HFF-Myc (cell line): Measurements from ENCODE around the gene DHRS3.

Source experiments
- DNase-seq: peaks from one replicate; pipeline ENCODE4 v3.0.0-alpha.2; 2011; ENCODE audit warnings: low read depth; ENCODE audit errors: extremely low read depth
- H3K4me3 ChIP-seq: replicated peaks from 2 replicates; pipeline ENCODE4 v1.5.1; 2011; ENCODE audit warnings: low read depth, mild to moderate bottlenecking, control low read depth, low read length
- TF ChIP-seq, protein P1 (sequence below): IDR thresholded peaks from 2 replicates; pipeline ENCODE4 v1.5.1; 2012; ENCODE audit warnings: mild to moderate bottlenecking, low read depth, low read length, control low read depth; ENCODE audit errors: missing control alignments

The DHRS3 gene

DNA sequence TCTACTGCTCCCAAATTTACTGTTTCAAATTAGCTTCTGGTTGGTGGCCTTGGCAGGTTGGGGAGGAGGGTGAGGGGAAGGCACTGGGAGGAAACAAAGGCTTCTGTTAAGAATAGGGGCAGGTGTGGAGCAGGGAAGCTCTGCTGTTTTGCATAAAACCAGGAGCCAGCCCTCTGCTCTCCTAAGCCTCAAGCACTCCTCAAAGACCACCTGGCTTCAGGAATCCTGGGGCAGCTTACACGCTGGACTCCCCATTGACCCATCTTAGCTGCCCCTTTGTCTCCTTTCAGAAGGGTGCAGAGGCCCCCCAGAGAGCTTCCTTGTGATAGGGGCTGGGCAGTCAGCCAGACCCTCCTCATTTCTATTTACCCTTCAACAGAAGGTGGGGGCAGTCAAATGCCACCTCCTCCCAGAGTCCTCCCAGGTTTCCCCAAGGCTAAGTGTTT lies 11.5 kb upstream of the DHRS3 start:
- no peak for DNase-seq
- TF ChIP-seq, protein P1, sequence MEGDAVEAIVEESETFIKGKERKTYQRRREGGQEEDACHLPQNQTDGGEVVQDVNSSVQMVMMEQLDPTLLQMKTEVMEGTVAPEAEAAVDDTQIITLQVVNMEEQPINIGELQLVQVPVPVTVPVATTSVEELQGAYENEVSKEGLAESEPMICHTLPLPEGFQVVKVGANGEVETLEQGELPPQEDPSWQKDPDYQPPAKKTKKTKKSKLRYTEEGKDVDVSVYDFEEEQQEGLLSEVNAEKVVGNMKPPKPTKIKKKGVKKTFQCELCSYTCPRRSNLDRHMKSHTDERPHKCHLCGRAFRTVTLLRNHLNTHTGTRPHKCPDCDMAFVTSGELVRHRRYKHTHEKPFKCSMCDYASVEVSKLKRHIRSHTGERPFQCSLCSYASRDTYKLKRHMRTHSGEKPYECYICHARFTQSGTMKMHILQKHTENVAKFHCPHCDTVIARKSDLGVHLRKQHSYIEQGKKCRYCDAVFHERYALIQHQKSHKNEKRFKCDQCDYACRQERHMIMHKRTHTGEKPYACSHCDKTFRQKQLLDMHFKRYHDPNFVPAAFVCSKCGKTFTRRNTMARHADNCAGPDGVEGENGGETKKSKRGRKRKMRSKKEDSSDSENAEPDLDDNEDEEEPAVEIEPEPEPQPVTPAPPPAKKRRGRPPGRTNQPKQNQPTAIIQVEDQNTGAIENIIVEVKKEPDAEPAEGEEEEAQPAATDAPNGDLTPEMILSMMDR: no peak
- no peak overlapping the region for H3K4me3 ChIP-seq

DNA sequence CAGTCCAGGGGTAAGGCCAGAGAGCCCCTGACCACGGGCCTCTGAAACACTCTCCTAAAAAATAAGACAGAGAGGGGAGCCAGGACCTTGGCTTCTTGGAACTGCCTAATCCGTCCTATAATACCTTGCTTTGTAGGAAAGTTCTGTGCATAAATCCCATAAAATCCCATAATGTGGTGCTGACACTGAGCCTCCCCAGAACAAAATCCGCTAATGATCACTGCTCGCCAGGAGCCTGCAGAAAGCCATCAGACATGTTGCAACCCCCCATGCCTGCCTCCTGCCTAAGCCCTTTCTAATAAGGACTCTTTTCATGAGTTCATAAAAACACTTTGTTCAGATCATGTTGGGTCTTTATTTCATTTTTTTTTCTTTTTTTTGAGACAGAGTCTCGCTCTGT lies 9.3 kb upstream of the DHRS3 start:
- no peak overlapping the region for H3K4me3 ChIP-seq
- TF ChIP-seq, protein P1: no peak
- DNase-seq: no peak

DNA sequence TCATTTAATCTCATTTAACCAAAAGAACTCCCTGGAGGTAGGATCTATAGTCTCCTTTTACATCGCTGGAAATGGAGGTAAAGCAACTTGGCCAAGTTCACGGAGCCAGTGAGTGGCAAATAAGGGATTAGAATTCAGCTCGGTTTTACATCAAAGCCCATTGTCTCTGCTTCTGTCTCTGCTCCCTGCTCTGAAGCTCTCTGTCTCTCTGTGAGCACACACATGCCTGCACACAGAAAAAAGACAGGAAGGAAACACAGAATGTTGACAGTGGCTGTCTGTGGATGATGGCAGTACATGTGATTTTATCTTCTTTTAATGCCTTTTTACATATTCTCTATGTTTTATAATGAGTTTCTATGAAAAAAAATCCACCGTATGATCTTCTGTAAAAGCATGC lies 8.9 kb upstream of the DHRS3 start:
- TF ChIP-seq, protein P1: no peak
- H3K4me3 ChIP-seq: no peak overlapping the region
- no peak for DNase-seq

DNA sequence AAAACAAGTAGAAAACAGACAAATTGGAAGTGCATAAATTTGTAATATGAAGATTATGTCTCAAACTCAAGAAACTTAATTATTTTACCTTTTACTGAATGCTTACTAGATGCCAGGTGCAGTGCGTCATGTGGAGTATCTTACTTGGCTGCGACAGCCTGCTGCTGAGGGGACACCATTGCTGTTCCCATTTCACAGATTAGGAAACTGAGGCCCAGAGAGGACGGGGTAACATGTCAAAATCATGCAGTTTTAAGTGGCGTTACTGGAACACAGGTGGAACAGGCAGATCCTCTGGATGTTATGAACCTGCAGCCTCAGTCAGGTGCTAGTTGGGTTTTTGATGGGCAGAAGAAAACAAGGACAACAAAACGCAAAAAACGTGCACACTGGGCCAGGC lies 7.3 kb upstream of the DHRS3 start:
- DNase-seq: no peak
- H3K4me3 ChIP-seq: no peak overlapping the region
- TF ChIP-seq, protein P1: no peak

DNA sequence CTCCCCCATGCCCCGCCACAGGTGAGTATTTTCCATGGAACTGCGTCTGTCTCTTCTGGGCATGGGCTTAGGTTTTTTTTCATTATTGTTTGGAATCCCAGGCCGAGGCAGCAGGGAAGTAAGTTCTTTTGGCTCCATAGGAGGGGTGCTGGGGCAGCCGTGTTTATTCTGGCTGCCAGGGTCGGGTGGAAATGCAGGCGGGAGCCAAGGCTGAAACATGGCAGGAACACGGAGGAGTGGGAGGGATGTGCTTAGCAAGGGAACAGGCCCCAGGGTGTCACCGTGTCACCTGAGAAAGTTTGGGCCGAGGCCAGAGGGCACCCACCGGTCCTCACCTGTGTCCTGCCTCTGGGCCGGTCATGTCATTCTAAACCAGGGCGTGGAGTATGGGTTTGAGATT lies 4.5 kb upstream of the DHRS3 start:
- TF ChIP-seq, protein P1: no peak
- no peak for DNase-seq
- H3K4me3 ChIP-seq: no peak overlapping the region

DNA sequence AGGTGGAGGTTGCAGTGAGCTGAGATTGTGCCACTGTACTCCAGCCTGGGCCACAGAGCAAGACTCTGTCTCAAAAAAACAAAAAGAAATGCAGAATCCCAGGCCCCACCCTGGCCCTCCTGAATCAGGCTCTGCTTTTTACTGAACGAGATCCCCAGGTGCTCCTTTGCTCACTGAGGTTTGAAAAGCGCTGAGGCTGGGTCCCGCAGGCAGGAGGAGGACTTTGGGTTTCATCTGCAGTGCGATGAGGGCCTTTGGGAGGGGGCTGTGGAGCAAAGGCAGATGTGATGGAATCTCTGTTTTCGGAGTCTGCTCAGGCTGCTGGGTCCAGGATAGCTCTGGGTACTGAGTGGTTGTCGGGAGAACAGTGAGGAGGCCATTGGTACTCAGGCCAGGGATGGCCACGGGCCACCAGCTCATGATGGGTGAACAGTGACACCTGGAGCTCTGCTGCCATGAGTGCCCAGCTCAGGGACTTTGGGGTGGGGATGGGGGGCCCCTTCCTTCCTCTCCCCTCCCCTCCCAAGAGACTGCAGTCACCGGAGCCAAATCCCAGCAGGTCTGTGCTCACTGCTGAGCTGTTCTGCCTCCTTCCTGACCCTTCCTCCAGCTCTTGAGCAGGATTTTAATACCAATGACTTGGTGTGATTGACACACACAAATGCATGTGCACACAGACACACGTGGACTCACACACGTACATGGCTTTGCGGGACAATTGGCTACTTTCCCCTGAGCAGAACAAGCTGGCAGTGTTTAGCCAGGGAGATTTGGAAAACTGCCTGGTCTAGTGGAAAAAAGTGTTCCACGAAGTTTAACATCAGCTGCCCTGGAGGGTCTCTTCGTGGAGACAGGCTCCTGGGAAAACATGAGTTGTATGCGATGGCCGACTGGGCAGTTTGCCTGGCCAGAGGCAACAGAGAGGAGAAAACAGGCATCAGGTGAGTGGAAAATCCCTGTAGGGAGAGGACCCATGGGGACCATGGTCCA lies 3.6 kb upstream of the DHRS3 start:
- DNase-seq: no peak
- no peak overlapping the region for H3K4me3 ChIP-seq
- TF ChIP-seq, protein P1: no peak
